Measurements from ENCODE around the gene RAB21. TPM values are rescaled to one million over a fixed set of nuclear protein-coding genes. Genes with fewer than 3 reads are reported as not detected.
"Not testable (repeated sequence)": the region's sequence is repeated elsewhere in the genome, so short reads cannot be mapped to it uniquely, and the experiment has no call there.

The RAB21 gene
- total and polyA plus RNA-seq, 8 donors = 4.0 to 38.1 (median 21.6) TPM

DNA sequence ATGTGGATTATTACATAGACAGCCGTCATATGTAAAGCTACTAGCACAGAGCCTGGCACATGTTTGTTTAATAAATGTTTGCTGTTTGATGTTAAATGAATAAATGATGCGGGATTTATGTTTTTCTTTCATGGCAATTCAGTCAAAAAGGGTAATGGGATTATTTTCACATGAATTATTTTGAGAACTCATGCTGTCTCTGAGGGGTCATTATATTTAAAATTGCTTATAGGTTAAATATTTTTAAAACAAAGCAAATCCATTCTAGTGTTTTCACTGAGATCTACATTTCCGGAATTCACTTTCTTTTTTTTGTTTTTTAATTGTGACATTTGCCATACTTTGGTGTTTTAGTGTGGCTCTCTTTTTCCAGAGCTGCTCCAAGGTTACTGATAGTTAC lies 5.3 kb downstream of the RAB21 start:
- Histone ChIP-seq H3K4me3 (no peak overlapping the region), H3K27me3 (no peaks in the 10 kb centered on the region), H3K27ac (no peak overlapping the region), H3K9me3 (no peaks in the 10 kb centered on the region), H3K36me3 (no peaks in the 10 kb centered on the region), H3K4me1 (peaks cover 7 to 19% (median 10%) of the 10 kb centered on the region in 3 donors)
- intact Hi-C loops (cut with DNase I) = no loop called here
- DNase-seq = no peak
- FAIRE-seq = no peak
- ATAC-seq = no peak
- WGBS, 2 donors = 97% methylated on average over 3 of the region's 3 CpGs
- TF ChIP-seq, protein P1, sequence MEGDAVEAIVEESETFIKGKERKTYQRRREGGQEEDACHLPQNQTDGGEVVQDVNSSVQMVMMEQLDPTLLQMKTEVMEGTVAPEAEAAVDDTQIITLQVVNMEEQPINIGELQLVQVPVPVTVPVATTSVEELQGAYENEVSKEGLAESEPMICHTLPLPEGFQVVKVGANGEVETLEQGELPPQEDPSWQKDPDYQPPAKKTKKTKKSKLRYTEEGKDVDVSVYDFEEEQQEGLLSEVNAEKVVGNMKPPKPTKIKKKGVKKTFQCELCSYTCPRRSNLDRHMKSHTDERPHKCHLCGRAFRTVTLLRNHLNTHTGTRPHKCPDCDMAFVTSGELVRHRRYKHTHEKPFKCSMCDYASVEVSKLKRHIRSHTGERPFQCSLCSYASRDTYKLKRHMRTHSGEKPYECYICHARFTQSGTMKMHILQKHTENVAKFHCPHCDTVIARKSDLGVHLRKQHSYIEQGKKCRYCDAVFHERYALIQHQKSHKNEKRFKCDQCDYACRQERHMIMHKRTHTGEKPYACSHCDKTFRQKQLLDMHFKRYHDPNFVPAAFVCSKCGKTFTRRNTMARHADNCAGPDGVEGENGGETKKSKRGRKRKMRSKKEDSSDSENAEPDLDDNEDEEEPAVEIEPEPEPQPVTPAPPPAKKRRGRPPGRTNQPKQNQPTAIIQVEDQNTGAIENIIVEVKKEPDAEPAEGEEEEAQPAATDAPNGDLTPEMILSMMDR (IDR thresholded peaks at IDR 0.05) = no peak

DNA sequence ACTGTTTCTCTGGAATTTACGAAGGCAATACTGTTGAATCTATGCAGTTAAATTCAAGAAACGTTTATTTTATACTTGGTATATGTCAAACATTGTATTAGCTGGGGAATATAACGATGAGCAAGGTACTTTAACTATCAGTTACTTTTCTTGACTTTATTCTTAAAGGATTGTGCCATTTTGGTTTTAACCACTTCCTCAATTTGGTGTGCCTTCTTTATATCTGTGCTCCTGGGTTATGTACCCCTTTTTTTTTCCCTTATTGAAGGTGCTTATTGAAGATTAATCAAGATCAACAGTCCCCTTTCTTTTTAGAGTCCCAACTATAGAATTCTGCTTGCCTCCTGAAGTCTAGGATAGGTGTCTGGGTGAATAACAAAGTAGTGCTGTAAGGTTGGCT lies 5.8 kb downstream of the RAB21 start:
- H3K27me3 ChIP-seq = no peaks in the 10 kb centered on the region
- intact Hi-C loops (cut with DNase I) = no loop called here
- FAIRE-seq (no peak), ATAC-seq (no peak), DNase-seq (no peak)
- WGBS, 2 donors = 94 to 96% methylated on average over 3 of the region's 3 CpGs
- no peaks in the 10 kb centered on the region for H3K9me3 ChIP-seq
- no peak overlapping the region for H3K4me3 ChIP-seq
- no peaks in the 10 kb centered on the region for H3K36me3 ChIP-seq
- peaks cover 7 to 19% (median 10%) of the 10 kb centered on the region in 3 donors for H3K4me1 ChIP-seq
- TF ChIP-seq, protein P1 (IDR thresholded peaks at IDR 0.05) = no peak
- H3K27ac ChIP-seq = no peak overlapping the region

DNA sequence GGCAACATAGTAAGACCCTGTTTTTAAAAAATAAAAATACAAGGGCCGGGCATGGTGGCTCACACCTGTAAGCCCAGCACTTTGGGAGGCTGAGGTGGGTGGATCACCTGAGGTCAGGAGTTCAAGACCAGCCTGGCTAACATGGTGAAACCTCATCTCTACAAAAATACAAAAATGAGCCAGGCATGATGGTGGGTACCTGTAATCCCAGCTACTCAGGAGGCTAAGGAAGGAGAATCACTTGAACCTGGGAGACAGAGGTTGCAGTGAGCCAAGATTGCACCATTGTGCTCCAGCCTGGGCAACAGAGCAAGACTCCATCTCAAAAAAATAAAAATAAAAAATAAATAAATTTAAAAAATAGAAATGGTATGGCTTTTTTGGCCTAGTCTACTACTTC lies 6.7 kb downstream of the RAB21 start:
- FAIRE-seq; intact Hi-C loops (cut with DNase I); H3K27ac ChIP-seq; ATAC-seq; H3K36me3 ChIP-seq; H3K4me3 ChIP-seq; H3K27me3 ChIP-seq; DNase-seq; H3K9me3 ChIP-seq: not testable (repeated sequence)
- H3K4me1 ChIP-seq = peaks cover 10 to 20% (median 13%) of the 10 kb centered on the region in 3 donors
- WGBS, 2 donors = 98 to 100% methylated on average over 1 of the region's 1 CpG

DNA sequence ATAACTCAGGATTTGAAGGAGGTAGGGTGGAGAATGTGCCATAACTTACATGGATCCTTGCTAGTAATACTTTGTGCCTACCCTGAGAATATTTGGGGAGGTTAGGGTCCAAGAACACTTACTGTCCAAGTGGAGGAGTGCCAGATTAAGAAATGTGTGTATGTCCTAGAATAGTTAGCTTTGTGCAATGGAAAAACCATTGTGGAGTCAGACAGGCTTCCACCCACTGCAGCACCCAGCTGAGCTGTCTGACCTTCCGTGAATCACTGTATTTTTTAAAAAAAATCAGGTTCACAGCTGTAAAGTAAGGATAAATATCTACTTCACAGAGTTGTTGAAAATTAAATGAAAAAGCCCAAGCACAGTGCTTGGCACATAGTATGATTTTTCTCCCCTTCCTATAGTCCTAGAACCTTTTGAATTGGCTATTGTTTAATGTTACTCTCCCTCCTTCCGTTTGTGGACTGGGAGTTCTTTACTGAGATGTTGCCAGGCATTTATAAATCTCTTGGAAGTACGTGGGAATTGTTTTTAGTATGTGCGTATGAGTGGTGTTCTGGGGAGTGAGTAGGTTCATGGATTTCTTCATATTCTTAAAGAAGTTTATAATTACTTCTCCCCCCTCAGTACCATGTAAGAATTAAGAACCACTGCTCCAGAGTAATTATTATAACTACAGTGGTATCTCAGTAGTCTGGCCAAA lies 9.2 kb downstream of the RAB21 start:
- H3K27me3 ChIP-seq = no peaks in the 10 kb centered on the region
- no peaks in the 10 kb centered on the region for H3K9me3 ChIP-seq
- TF ChIP-seq, protein P1 (IDR thresholded peaks at IDR 0.05) = no peak
- H3K36me3 ChIP-seq = no peaks in the 10 kb centered on the region
- ATAC-seq = peak in 2 of 4 donors; percentile 11 to 32
- peaks cover 7 to 11% (median 11%) of the 10 kb centered on the region in 3 donors for H3K4me1 ChIP-seq
- H3K27ac ChIP-seq = no peak overlapping the region
- FAIRE-seq = no peak
- intact Hi-C loops (cut with DNase I) = no loop called here
- no peak overlapping the region for H3K4me3 ChIP-seq
- no peak for DNase-seq
- 68 to 84% methylated on average over 4 of the region's 4 CpGs for WGBS, 2 donors

DNA sequence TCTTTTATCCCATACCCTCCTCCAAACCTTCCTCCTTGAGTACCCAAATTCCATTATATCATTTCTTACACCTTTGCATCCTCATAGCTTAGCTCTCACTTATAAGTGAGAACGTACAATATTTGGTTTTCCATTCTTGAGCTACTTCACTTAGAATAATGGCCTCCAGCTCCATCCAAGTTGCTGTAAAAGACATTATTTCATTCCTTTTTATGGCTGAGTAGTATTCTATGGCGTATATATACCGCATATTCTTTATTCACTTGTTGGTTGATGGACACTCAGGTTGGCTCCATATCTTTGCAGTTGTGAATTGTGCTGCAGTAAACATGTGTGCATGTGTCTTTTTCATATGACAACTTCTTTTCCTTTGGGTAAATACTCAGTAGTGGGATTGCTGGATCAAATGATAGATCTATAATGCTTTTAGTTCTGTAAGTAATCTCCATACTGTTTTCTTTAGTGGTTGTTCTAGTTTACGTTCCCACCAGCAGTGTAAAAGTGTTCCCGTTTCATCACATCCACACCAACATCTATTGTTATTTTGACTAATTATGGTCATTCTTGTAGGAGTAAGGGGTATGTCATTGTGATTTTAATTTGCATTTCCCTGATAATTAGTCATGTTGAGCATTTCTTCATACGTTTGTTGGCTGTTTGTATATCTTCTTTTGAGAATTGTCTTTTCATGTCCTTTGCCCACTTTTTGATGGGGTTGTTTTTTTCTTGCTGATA lies 10.1 kb downstream of the RAB21 start:
- no peak for DNase-seq
- intact Hi-C loops (cut with DNase I) = no loop called here
- H3K4me3 ChIP-seq = no peak overlapping the region
- no peak overlapping the region for H3K27ac ChIP-seq
- H3K9me3 ChIP-seq = no peaks in the 10 kb centered on the region
- TF ChIP-seq, protein P1 (IDR thresholded peaks at IDR 0.05) = no peak
- H3K27me3 ChIP-seq = no peaks in the 10 kb centered on the region
- H3K4me1 ChIP-seq = peaks cover 9 to 16% (median 11%) of the 10 kb centered on the region in 3 donors
- H3K36me3 ChIP-seq = no peaks in the 10 kb centered on the region
- no peak for FAIRE-seq
- no peak for ATAC-seq
- WGBS, 2 donors = 93% methylated on average over 6 of the region's 6 CpGs
